GM12875 (cell line): Measurements from ENCODE around the gene CLSTN2.

ENCODE experiments used
- H3K4me3 ChIP-seq: one replicate; pipeline ENCODE4 v1.5.1; 2011; ENCODE audit warnings: low read depth, low read length, control low read depth
- TF ChIP-seq, protein P1 (sequence below): IDR thresholded peaks from 2 replicates; pipeline ENCODE4 v1.5.1; 2011; ENCODE audit warnings: low read depth, mild to moderate bottlenecking, control low read depth, inconsistent platforms, low read length, moderate library complexity, borderline replicate concordance; ENCODE audit not compliant: insufficient read depth

Gene CLSTN2

DNA sequence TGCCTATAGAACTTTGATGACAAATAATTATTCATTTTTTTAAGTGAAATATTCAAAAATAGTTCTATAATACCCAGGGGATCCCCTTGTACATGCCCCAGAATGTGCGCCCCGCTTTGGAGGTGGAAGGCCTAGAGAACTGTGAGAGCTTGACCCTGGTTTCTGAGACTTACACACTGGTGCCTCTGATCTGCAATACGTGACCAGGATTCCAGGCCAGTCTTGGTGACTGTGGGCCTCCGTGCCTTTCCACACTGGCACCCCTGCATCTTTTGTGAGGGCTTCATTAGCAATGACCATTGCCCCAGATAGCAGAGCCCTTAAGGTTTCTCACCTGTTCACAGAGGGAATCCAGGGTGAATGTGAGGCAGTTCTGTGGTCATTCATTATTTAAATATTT lies 44.0 kb downstream of the CLSTN2 start:
- H3K4me3 ChIP-seq = no peak overlapping the region
- TF ChIP-seq, protein P1, sequence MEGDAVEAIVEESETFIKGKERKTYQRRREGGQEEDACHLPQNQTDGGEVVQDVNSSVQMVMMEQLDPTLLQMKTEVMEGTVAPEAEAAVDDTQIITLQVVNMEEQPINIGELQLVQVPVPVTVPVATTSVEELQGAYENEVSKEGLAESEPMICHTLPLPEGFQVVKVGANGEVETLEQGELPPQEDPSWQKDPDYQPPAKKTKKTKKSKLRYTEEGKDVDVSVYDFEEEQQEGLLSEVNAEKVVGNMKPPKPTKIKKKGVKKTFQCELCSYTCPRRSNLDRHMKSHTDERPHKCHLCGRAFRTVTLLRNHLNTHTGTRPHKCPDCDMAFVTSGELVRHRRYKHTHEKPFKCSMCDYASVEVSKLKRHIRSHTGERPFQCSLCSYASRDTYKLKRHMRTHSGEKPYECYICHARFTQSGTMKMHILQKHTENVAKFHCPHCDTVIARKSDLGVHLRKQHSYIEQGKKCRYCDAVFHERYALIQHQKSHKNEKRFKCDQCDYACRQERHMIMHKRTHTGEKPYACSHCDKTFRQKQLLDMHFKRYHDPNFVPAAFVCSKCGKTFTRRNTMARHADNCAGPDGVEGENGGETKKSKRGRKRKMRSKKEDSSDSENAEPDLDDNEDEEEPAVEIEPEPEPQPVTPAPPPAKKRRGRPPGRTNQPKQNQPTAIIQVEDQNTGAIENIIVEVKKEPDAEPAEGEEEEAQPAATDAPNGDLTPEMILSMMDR = no peak

DNA sequence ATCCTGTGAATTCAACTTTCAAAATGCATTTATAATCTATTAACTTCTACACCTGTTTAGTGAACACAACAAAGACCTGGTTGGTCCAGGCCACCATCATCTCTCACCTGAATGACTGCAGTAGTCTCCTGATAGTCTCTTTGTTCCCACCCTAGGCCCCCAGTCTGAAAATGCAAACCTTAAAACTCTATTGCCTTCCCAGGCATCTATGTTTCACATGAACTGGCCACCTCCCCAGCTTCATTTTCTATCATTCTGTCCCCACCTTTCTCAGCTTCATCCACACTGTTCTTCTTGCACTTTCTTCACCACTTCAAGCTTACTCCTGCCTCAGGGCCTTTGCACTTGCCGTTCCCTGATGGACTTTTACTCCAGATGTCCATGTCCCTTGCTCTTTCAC lies 45.0 kb downstream of the CLSTN2 start:
- no peak overlapping the region for H3K4me3 ChIP-seq
- TF ChIP-seq, protein P1 = no peak

DNA sequence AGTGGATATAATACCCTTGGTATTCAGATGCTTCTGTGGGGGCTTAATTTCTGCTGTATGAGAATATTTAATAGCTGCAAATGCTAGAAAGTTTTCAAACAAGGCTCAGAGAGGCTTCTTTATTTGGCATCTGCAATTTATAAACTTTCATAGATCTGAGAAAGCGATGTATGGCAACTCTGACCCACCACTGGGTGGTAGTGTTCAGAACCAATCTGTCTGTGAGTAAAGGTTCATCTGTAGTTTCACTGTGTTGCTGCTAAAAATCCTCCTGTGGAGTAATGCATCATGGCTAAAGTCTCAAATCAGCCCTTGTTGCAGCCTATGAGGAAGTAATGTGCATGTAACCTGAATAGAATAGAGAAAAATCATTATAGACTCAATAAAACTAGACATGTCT lies 47.4 kb downstream of the CLSTN2 start:
- H3K4me3 ChIP-seq = no peak overlapping the region
- TF ChIP-seq, protein P1 = no peak

DNA sequence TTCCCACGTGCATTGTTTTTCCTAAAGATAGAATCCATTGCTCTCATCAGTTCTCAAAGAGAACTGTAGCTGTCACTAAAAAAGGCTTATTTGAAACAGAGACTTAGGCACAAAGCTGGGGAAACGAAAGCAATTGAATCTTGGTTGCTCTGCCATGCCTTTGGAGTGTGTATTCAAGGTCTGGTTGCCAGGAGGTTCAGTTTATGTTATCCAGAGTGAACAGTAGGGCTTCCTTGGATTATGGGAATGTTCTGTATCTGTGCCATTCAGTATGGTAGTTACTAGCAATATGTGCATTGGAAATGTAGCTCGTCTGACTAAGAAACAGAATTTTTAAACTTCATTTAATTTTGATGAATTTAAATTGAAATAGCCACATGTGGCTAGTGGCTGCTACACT lies 50.6 kb downstream of the CLSTN2 start:
- TF ChIP-seq, protein P1 = no peak
- no peak overlapping the region for H3K4me3 ChIP-seq

- TF ChIP-seq, protein P1 = no peak
- H3K4me3 ChIP-seq = no peak overlapping the region
Observed at GRCh38 chr3:139987908-139988307, 52.9 kb downstream of the CLSTN2 start.

DNA sequence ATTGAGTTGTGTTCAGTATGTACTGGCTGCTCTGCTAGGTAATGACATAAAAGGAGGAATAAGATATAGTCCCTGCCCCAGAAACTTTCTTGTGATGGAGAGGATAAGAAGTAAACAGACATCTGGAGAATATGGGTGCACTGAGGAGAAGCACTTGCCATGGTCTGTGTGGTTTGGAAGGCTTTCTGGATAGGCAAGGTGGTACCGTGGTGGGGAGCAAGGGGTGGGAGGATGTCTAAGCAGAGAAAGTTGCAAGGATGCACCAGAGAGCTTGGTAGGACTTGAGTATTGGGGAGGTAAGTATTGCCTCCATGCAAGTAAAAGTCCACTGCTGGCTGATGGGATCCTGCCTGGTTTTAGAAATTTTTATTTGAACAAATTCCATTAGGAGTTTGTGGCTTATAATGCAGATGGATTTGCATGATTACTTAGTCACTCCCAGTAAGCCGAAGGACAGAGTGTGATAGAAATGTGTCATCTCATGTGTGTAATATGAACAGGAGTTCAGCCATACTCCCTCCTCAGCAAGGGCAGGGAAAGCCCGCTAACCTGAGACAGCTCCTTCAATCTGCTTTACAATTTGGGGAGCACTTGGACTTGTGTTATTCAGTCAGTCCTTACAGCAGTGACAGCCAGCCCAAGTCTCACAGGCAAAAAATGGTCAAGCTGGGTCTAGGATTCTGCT lies 53.6 kb downstream of the CLSTN2 start:
- TF ChIP-seq, protein P1 = no peak
- no peak overlapping the region for H3K4me3 ChIP-seq

DNA sequence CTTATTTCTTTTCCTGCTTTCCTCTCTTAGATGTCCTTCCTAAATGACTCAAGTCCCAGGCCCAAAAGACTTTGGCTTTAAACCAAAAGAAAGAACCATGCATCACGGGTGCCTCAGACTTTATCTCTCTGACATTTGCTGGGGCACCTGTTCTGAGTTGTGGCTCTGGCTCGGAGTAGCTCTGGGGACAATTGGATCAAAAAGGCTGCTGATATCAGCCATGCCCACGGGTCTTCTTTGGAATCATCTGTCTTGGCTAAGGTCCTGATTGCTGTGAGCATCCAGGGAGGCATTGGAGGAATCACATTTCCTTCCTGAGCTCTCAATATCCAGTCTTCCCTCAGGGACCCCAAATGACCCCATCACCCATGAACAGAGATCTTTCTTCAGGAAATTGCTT lies 59.9 kb downstream of the CLSTN2 start:
- TF ChIP-seq, protein P1 = no peak
- H3K4me3 ChIP-seq = no peak overlapping the region
